Tracheal epithelial cell (primary cell): ENCODE data around the gene PCA3. TPM values are rescaled to one million over a fixed set of nuclear protein-coding genes. Genes with fewer than 3 reads are reported as not detected.

Experiments used
- total RNA-seq: library from RNA; depleted of rRNA; stranded (reverse); fragments of >200 nt; gene quantifications from 2 replicates; pipeline ENCODE4 v1.2.1, GENCODE V29; 2014

PCA3 gene
- total RNA-seq, result not detected in 2 replicates

GRCh38 chr9:76764138-76764537, at the start of gene PCA3:
PCA3 (plus strand) TSS chr9:76764438.

Other genes with a start within 250 kb of the PCA3 start
- gene PRUNE2, start 141.7 kb downstream of the PCA3 start, total RNA-seq, result under 0.01 and 7.7 TPM in 2 replicates